A549 (cell line): ENCODE results near the gene FBLN5. TPM values are rescaled to one million over a fixed set of nuclear protein-coding genes. Genes with fewer than 3 reads are reported as not detected.

Experiments used
- ATAC-seq, 2 experiments: fragments of 200-7000 bp in 1 of 2; fragments of >200 bp in 1 of 2; cut with Nextera tagmentation in 1 of 2; cut with Tn5 transposase in 1 of 2; 3 replicates each; pipeline versions ENCODE4 v1.8.0 to v1.9.1; 2018 to 2020; ENCODE audit warnings: mild to moderate bottlenecking in 1 of 2, moderate library complexity in 1 of 2
- CTCF ChIA-PET: fragments of 300-600 bp; sonication (Branson Sonifier 250); formaldehyde crosslinking; extraction: SDS; loops from one replicate; lab custom pipeline; 2021; ENCODE audit warnings: antibody characterized with exemption, inconsistent platforms; lab: Yijun Ruan, JAX
- POLR2A ChIA-PET: fragments of 350-600 bp; formaldehyde crosslinking; extraction: SDS; loops from one replicate; lab custom pipeline; 2021; ENCODE audit warnings: antibody characterized with exemption, inconsistent platforms; lab: Yijun Ruan, JAX
- DNase-seq, 2 experiments: peaks; one replicate each; pipeline versions ENCODE4 v3.0.0 to v3.0.0-alpha.2; 2011 to 2016; ENCODE audit warnings: low read depth in 1 of 2, low spot score in 1 of 2
- FAIRE-seq: peaks from 2 replicates; lab custom pipeline; 2011; peaks lifted over from hg19 to GRCh38; lab: Jason Lieb, UNC
- H3K27ac ChIP-seq, 2 experiments: fragments of >200 bp; sonication (Bioruptor Twin); formaldehyde crosslinking; 3 replicates each; pipeline ENCODE4 v1.5.1; 2016 to 2017
- H3K4me1 ChIP-seq: fragments of >200 bp; sonication (Bioruptor Twin); formaldehyde crosslinking; 3 replicates; pipeline ENCODE4 v1.6.1; 2016
- H3K4me2 ChIP-seq: fragments of >200 bp; sonication (Bioruptor Twin); formaldehyde crosslinking; 3 replicates; pipeline ENCODE4 v1.6.1; 2016
- H3K4me3 ChIP-seq: fragments of >200 bp; sonication (Bioruptor Twin); formaldehyde crosslinking; 3 replicates; pipeline ENCODE4 v1.5.1; 2016
- H3K9me3 ChIP-seq: fragments of >200 bp; sonication (Bioruptor Twin); formaldehyde crosslinking; 3 replicates; pipeline ENCODE4 v1.6.1; 2016
- BHLHE40 ChIP-seq: IDR thresholded peaks from 2 replicates; pipeline ENCODE4 v1.6.1; 2012; ENCODE audit warnings: low read depth, low read length, inconsistent platforms
- CHD2 ChIP-seq: fragments of 150-350 bp; IDR thresholded peaks from 2 replicates; pipeline ENCODE4 v1.6.1; 2014; ENCODE audit warnings: low read length; ENCODE audit not compliant: partially characterized antibody
- CTCF ChIP-seq: fragments of >200 bp; sonication (Bioruptor Twin); formaldehyde crosslinking; IDR thresholded peaks from 3 replicates; pipeline ENCODE4 v1.5.1; 2016
- EHF ChIP-seq: fragments of 250-450 bp; sonication (Bioruptor Pico); IDR thresholded peaks from 2 replicates; pipeline ENCODE4 v1.5.0; 2020; ENCODE audit warnings: mild to moderate bottlenecking
- EHMT2 ChIP-seq: fragments of 200-600 bp; sonication (generic); IDR thresholded peaks from 2 replicates; pipeline ENCODE4 v1.6.1; 2016; ENCODE audit warnings: antibody characterized with exemption, low read depth, mild to moderate bottlenecking, moderate library complexity
- EP300 ChIP-seq, 2 experiments: fragments of >200 bp; sonication (Bioruptor Twin); formaldehyde crosslinking; IDR thresholded peaks; 2 replicates in 1 of 2; 3 replicates in 1 of 2; pipeline ENCODE4 v1.6.1; 2016 to 2017
- FOSB ChIP-seq: fragments of 250-450 bp; sonication (Bioruptor Pico); IDR thresholded peaks from 2 replicates; pipeline ENCODE4 v1.5.0; 2020; ENCODE audit warnings: mild to moderate bottlenecking, moderate library complexity
- HEYL ChIP-seq: fragments of 250-450 bp; sonication (Bioruptor Pico); IDR thresholded peaks from 2 replicates; pipeline ENCODE4 v1.8.0; 2021; ENCODE audit warnings: mild to moderate bottlenecking, moderate library complexity
- HOXB5 ChIP-seq: fragments of 250-450 bp; sonication (Bioruptor Pico); IDR thresholded peaks from 2 replicates; pipeline ENCODE4 v1.5.0; 2020; ENCODE audit warnings: mild to moderate bottlenecking, moderate library complexity
- MAX ChIP-seq: IDR thresholded peaks from 2 replicates; pipeline ENCODE4 v1.6.1; 2012
- NR3C1 ChIP-seq: fragments of >200 bp; sonication (Bioruptor Twin); formaldehyde crosslinking; IDR thresholded peaks from 3 replicates; pipeline ENCODE4 v1.6.1; 2017
- PHF8 ChIP-seq: fragments of 200-600 bp; sonication (generic); IDR thresholded peaks from 2 replicates; pipeline ENCODE4 v1.6.1; 2016; ENCODE audit warnings: low read depth, mild to moderate bottlenecking, antibody characterized with exemption, moderate library complexity, borderline replicate concordance
- POLR2AphosphoS2 ChIP-seq: conservative IDR thresholded peaks from 2 replicates; pipeline ENCODE4 v1.6.1; 2012; ENCODE audit warnings: low read length, improper control_type of control experiment, inconsistent platforms
- RAD21 ChIP-seq, 2 experiments: fragments of >200 bp in 1 of 2; sonication (Bioruptor Twin) in 1 of 2; formaldehyde crosslinking in 1 of 2; IDR thresholded peaks in 1 of 2; conservative IDR thresholded peaks in 1 of 2; 2 replicates in 1 of 2; 3 replicates in 1 of 2; pipeline ENCODE4 v1.6.1; 2012 to 2018; ENCODE audit warnings: inconsistent platforms in 1 of 2
- TFCP2L1 ChIP-seq: fragments of 250-450 bp; sonication (Bioruptor Pico); IDR thresholded peaks from 2 replicates; pipeline ENCODE4 v1.5.0; 2021; ENCODE audit warnings: mild to moderate bottlenecking
- ZC3H11A ChIP-seq: fragments of 450-650 bp; IDR thresholded peaks from 2 replicates; pipeline ENCODE4 v1.6.1; 2014; ENCODE audit warnings: antibody characterized with exemption, mild to moderate bottlenecking
- ZFP36 ChIP-seq: fragments of 450-650 bp; IDR thresholded peaks from 2 replicates; pipeline ENCODE4 v1.6.1; 2014; ENCODE audit warnings: borderline replicate concordance; ENCODE audit not compliant: partially characterized antibody
- WGBS: methylation state at CpG from one replicate; pipeline ENCODE4 v1.1.6; 2017; ENCODE audit errors: missing lambda C conversion rate; 5-methylcytosine and 5-hydroxymethylcytosine counted together
- polyA plus RNA-seq, 4 experiments: library from polyadenylated mRNA; depleted of rRNA in 3 of 4; stranded (reverse); fragments of >200 nt; fragmentation: RNase III in 1 of 4; extraction: RNeasy Plus Mini Kit Qiagen cat#74134 plus additional on column Dnase treatment in 1 of 4; gene quantifications; 2 replicates in 3 of 4; 3 replicates in 1 of 4; pipeline ENCODE4 v1.2.3, GENCODE V29; 2011 to 2017
- TF ChIP-seq, protein P1 (sequence below): fragments of >200 bp; sonication (Bioruptor Twin); formaldehyde crosslinking; IDR thresholded peaks from 2 replicates; pipeline ENCODE4 v1.6.1; 2016
- TF ChIP-seq, protein P2 (sequence below): fragments of 250-450 bp; sonication (Bioruptor Pico); IDR thresholded peaks from 2 replicates; pipeline ENCODE4 v1.5.0; 2021; ENCODE audit warnings: mild to moderate bottlenecking, moderate library complexity, borderline replicate concordance
- TF ChIP-seq, protein P3 (sequence below): IDR thresholded peaks from 2 replicates; pipeline ENCODE4 v1.6.1; 2012; ENCODE audit warnings: low read depth, borderline replicate concordance

Gene FBLN5
- polyA plus RNA-seq, 2 of the 4 experiments (the other 2 are of a cell fraction): 0.88 to 1.3 TPM

DNA sequence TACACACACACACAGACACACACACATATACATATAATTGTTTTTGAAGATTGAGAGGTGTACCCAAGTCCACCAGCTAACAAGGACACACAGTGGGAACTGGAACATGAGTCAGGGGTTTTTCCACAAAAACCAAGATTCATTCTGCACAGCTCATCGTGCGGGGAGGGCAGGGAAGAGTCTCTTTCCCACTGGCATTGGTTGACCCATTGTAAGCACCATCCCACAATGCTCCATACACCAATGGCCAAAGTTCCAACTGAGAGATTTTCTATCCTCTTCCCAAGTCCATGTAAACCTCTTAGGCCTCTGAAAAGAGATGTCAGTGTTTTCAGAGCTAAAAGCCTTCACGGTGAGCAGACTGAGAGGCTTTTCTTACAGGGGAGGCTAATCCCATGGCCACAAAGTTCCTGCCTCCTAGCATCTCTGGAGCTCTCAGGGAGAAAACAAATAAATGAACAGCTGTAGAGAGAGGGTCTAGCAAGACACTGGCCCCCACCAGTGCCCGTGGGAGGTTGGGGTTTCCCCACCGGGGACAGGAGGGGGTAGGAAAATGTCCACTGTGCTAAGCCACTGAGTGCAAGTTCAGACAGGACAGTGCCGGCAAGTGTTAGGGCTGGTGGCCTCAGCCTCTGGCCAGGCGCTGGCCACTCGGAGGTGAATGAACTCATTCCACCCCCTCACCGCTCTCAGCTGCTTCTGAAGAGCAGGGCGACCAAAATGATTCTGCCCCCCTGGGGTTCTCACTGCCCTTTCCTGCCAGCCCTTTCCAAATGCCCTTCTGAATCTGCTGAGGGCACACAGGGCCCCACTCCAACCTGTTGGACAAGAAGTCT is 58.6 kb downstream of the FBLN5 start:
- FAIRE-seq: no peak
- no peak for ATAC-seq
- H3K4me1 ChIP-seq: no peaks in the 10 kb centered on the region
- no peak overlapping the region for H3K4me3 ChIP-seq
- no peak overlapping the region for H3K27ac ChIP-seq
- CTCF ChIA-PET: interaction anchor here (1.2 kb wide), 1 partner anchor 9 kb away, joined by 4 read pairs; no protein-coding TSS in a partner anchor
- no peak for DNase-seq
- H3K9me3 ChIP-seq: no peaks in the 10 kb centered on the region
- TF ChIP-seq, protein P1, sequence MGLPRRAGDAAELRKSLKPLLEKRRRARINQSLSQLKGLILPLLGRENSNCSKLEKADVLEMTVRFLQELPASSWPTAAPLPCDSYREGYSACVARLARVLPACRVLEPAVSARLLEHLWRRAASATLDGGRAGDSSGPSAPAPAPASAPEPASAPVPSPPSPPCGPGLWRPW: no peak
- no peak for TF ChIP-seq ZC3H11A
- TF ChIP-seq, protein P2, sequence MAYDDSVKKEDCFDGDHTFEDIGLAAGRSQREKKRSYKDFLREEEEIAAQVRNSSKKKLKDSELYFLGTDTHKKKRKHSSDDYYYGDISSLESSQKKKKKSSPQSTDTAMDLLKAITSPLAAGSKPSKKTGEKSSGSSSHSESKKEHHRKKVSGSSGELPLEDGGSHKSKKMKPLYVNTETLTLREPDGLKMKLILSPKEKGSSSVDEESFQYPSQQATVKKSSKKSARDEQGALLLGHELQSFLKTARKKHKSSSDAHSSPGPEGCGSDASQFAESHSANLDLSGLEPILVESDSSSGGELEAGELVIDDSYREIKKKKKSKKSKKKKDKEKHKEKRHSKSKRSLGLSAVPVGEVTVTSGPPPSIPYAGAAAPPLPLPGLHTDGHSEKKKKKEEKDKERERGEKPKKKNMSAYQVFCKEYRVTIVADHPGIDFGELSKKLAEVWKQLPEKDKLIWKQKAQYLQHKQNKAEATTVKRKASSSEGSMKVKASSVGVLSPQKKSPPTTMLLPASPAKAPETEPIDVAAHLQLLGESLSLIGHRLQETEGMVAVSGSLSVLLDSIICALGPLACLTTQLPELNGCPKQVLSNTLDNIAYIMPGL: no peak
- WGBS: 72% methylated on average over 10 of the region's 10 CpGs
- POLR2A ChIA-PET: no interaction called here
- H3K4me2 ChIP-seq: no peak overlapping the region

DNA sequence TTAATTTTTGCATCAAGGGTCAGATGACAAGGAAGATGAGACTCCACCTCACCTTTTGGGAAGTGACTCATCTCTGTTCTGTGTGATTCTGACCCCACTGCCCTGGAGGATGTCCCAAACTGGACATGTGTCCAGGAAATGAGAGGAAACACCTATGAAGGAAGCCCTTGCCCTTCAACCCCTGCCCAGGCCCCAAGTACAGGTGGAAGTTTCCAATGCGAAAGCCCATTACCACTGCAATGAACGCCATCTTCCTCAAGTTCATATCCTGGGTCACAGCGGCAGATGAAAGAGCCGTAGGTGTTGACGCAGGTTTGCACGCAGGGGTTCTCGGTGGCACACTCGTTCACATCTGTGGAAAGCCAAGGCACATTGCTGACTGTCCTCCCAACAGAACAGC is 60.5 kb downstream of the FBLN5 start:
- Histone ChIP-seq H3K4me3 (no peak overlapping the region), H3K9me3 (no peaks in the 10 kb centered on the region), H3K27ac (no peak overlapping the region), H3K4me1 (no peaks in the 10 kb centered on the region), H3K4me2 (no peak overlapping the region)
- ATAC-seq: no peak
- ChIA-PET CTCF (no interaction called here), POLR2A (no interaction called here)
- no peak for TF ChIP-seq NR3C1
- TF ChIP-seq TFCP2L1 (CRISPR knock-in tag): no peak
- no peak for TF ChIP-seq MAX
- no peak for TF ChIP-seq ZFP36
- TF ChIP-seq POLR2AphosphoS2: no peak
- no peak for TF ChIP-seq FOSB (CRISPR knock-in tag)
- TF ChIP-seq EHF (CRISPR knock-in tag): no peak
- TF ChIP-seq HEYL (CRISPR knock-in tag): no peak
- no peak for TF ChIP-seq PHF8
- TF ChIP-seq ZC3H11A: no peak
- TF ChIP-seq, protein P3, sequence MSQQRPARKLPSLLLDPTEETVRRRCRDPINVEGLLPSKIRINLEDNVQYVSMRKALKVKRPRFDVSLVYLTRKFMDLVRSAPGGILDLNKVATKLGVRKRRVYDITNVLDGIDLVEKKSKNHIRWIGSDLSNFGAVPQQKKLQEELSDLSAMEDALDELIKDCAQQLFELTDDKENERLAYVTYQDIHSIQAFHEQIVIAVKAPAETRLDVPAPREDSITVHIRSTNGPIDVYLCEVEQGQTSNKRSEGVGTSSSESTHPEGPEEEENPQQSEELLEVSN: no peak
- no peak for TF ChIP-seq CTCF
- TF ChIP-seq EHMT2: no peak
- TF ChIP-seq RAD21 (conservative IDR thresholded peaks at IDR 0.05 in 1 of 2, IDR thresholded peaks at IDR 0.05 in 1 of 2): no peak
- no peak for TF ChIP-seq BHLHE40
- TF ChIP-seq CHD2: no peak
- TF ChIP-seq HOXB5 (CRISPR knock-in tag): no peak
- no peak for TF ChIP-seq EP300 (IDR thresholded peaks at IDR 0.05)
- no peak for DNase-seq
- FAIRE-seq: no peak
- WGBS: 94% methylated on average over 8 of the region's 8 CpGs
